Ovary (tissue), 3 donors: ENCODE data around the gene ARF1.

Experiments
- CTCF ChIP-seq, 3 donors: fragments of 450-650 bp in 2 of 3; fragments of 200-600 bp in 1 of 3; IDR thresholded peaks; one replicate each; pipeline versions ENCODE4 v1.5.1 to v1.8.0; 2016 to 2022; ENCODE audit warnings: antibody characterized with exemption in 3 of 3, mild to moderate bottlenecking in 1 of 3
- POLR2A ChIP-seq: fragments of 450-650 bp; IDR thresholded peaks from one replicate; pipeline ENCODE4 v1.6.1; 2017; ENCODE audit warnings: antibody characterized with exemption, mild to moderate bottlenecking, moderate library complexity
- donor health status: DM: no; HTN: no; CAD: no.

GRCh38 chr1:228105996-228106799 lies 23.7 kb downstream of the ARF1 start:
- TF ChIP-seq CTCF (IDR thresholded peaks at IDR 0.05) (no peak), POLR2A (no peak)
